IMR-90 (cell line): ENCODE results near the gene STK25.

Source experiments
- BHLHE40 ChIP-seq: fragments of 150-350 bp; IDR thresholded peaks from 2 replicates; pipeline ENCODE4 v1.6.1; 2016; ENCODE audit warnings: mild to moderate bottlenecking, low read depth, low read length
- CHD1 ChIP-seq: IDR thresholded peaks from 2 replicates; pipeline ENCODE4 v1.6.1; 2012; ENCODE audit warnings: low read depth, low read length, improper control_type of control experiment
- CTCF ChIP-seq: conservative IDR thresholded peaks from 2 replicates; pipeline ENCODE4 v1.5.1; 2012; ENCODE audit warnings: mild to moderate bottlenecking, low read depth, low read length, improper control_type of control experiment
- MAFK ChIP-seq: IDR thresholded peaks from 2 replicates; pipeline ENCODE4 v1.6.1; 2012; ENCODE audit warnings: low read depth, low read length, improper control_type of control experiment
- MXI1 ChIP-seq: IDR thresholded peaks from 2 replicates; pipeline ENCODE4 v1.6.1; 2012; ENCODE audit warnings: low read depth, mild to moderate bottlenecking, low read length, moderate library complexity, borderline replicate concordance
- NFE2L2 ChIP-seq: fragments of 150-350 bp; IDR thresholded peaks from 2 replicates; pipeline ENCODE4 v1.6.1; 2016; ENCODE audit warnings: low read depth, mild to moderate bottlenecking, low read length
- POLR2A ChIP-seq: IDR thresholded peaks from 2 replicates; pipeline ENCODE4 v1.6.1; 2012; ENCODE audit warnings: mild to moderate bottlenecking, low read depth, low read length
- RAD21 ChIP-seq: IDR thresholded peaks from 2 replicates; pipeline ENCODE4 v1.6.1; 2012; ENCODE audit warnings: low read length, improper control_type of control experiment
- RCOR1 ChIP-seq: IDR thresholded peaks from 2 replicates; pipeline ENCODE4 v1.6.1; 2012; ENCODE audit warnings: mild to moderate bottlenecking, low read length, improper control_type of control experiment; ENCODE audit not compliant: insufficient replicate concordance
- RFX5 ChIP-seq: IDR thresholded peaks from 2 replicates; pipeline ENCODE4 v1.8.0; 2012; ENCODE audit warnings: low read depth, mild to moderate bottlenecking, low read length, moderate library complexity
- USF2 ChIP-seq: fragments of 150-350 bp; IDR thresholded peaks from 2 replicates; pipeline ENCODE4 v1.6.1; 2017; ENCODE audit warnings: mild to moderate bottlenecking, antibody characterized with exemption, low read length, low read depth

GRCh38 chr2:241511091-241511741 is 2.8 kb upstream of the STK25 start:
- TF ChIP-seq POLR2A (no peak), CTCF (no peak), RFX5 (no peak), RCOR1 (no peak), BHLHE40 (no peak), USF2 (no peak), CHD1 (no peak), RAD21 (no peak), MXI1 (no peak), NFE2L2 (no peak), MAFK (no peak)
